D721Med (cell line): ENCODE results near the gene ODC1.
"Not testable (repeated sequence)": the region's sequence is repeated elsewhere in the genome, so short reads cannot be mapped to it uniquely, and the experiment has no call there.

ENCODE experiments used
- DNase-seq: peaks from one replicate; pipeline ENCODE4 v3.0.0; 2011; ENCODE audit warnings: low spot score; ENCODE audit not compliant: insufficient read length
- FAIRE-seq: peaks from 2 replicates; lab custom pipeline; 2011; peaks lifted over from hg19 to GRCh38; lab: Jason Lieb, UNC
- CTCF ChIP-seq: IDR thresholded peaks from 2 replicates; pipeline ENCODE4 v1.5.1; 2012; ENCODE audit warnings: mild to moderate bottlenecking, control low read depth; ENCODE audit not compliant: insufficient read depth; ENCODE audit errors: missing control alignments

Gene ODC1

GRCh38 chr2:10462178-10463083 is 14.3 kb upstream of the ODC1 start:
- DNase-seq (no peak), FAIRE-seq (no peak)
- TF ChIP-seq CTCF = no peak

- no peak for FAIRE-seq
- DNase-seq = no peak
- no peak for TF ChIP-seq CTCF
Observed at GRCh38 chr2:10460366-10460796, 12.3 kb upstream of the ODC1 start.

DNA sequence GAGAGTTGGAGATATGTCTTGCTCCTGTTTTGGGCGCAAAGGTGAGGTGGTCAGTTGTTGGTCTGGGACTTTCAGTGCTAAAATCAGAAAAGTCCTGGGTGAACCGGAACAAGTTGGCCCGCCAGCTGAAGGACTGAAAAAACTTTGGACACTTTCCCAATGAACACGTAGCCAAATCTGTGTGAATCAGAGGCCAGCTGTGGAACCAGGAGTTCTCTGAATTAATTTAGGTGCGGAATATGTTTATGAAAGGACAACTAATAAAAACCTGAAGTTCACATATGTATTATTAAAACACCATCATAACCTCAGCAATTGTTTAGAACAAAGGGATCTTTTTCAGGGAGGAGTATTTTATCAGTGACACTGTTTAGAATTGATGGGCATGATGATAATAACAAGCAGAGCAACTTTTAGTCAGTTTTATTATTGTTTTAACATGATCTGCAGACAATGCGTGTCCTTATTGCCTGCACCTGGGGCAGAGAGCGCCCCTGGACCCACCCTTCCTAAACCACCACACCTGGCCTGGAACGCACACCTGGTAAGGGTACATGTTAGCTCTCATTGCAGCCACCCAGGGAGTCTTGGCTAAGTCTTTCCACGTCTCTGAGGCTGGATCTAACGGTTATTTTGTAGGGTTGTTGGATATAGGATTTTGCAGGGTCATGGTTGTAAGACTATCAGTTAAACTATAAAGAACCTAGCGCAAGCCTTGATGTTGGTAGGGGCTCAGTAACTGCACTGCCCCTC is 9.9 kb upstream of the ODC1 start:
- DNase-seq (no peak), FAIRE-seq (no peak)
- TF ChIP-seq CTCF = no peak

GRCh38 chr2:10457195-10457594 is 9.1 kb upstream of the ODC1 start:
- not testable (repeated sequence) for FAIRE-seq, DNase-seq

DNA sequence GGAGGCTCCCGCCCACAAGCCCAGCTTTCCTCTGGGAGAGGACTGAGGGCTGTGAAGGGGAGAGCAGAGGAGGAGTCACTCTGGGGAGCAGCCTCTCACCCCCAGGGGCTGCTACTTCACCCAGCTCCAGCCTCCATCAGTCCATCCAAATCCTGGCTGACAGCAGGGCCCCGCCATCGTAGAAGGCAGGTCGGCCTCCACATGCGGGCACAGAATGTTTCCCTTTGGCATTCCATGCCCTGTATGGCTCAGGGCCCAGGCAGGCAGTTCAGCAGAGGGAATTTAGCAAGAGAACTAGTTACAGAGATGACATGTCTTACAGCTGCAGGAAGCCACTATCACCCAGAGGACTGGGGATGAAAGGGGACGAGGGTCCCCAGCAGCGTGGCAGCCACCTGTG is 6.4 kb upstream of the ODC1 start:
- no peak for TF ChIP-seq CTCF
- FAIRE-seq = no peak
- DNase-seq = no peak

- FAIRE-seq (no peak), DNase-seq (no peak)
- no peak for TF ChIP-seq CTCF
Observed at GRCh38 chr2:10453905-10454298, 5.8 kb upstream of the ODC1 start.

- TF ChIP-seq CTCF = no peak
- FAIRE-seq (no peak), DNase-seq (no peak)
Observed at GRCh38 chr2:10452956-10453904, 5.1 kb upstream of the ODC1 start.
